GM21786 (cell line): Measurements from ENCODE around the gene CDR2.
"Not testable (repeated sequence)": the region's sequence is repeated elsewhere in the genome, so short reads cannot be mapped to it uniquely, and the experiment has no call there.

Experiments
- ATAC-seq: cut with Tn5 transposase; IDR thresholded peaks from one replicate; pipeline ENCODE4 v1.9.1; 2021; ENCODE audit not compliant: unreplicated experiment

CDR2 gene

GRCh38 chr16:22353191-22353919 lies 21.1 kb downstream of the CDR2 start:
- peak; percentile 47 for ATAC-seq

GRCh38 chr16:22352723-22353122 lies 21.7 kb downstream of the CDR2 start:
- ATAC-seq: no peak

GRCh38 chr16:22352140-22352539 lies 22.3 kb downstream of the CDR2 start:
- ATAC-seq: no peak

GRCh38 chr16:22351017-22351416 lies 23.4 kb downstream of the CDR2 start:
- ATAC-seq: not testable (repeated sequence)

- no peak for ATAC-seq
Observed at GRCh38 chr16:22348291-22348690, 26.1 kb downstream of the CDR2 start.

GRCh38 chr16:22347100-22347820 lies 27.2 kb downstream of the CDR2 start:
- no peak for ATAC-seq

GRCh38 chr16:22346483-22346882 lies 27.9 kb downstream of the CDR2 start:
- no peak for ATAC-seq

- ATAC-seq: no peak
Observed at GRCh38 chr16:22342082-22342481, 32.3 kb downstream of the CDR2 start.

- no peak for ATAC-seq
Observed at GRCh38 chr16:22340945-22341344, 33.5 kb downstream of the CDR2 start.

- no peak for ATAC-seq
Observed at GRCh38 chr16:22337849-22338635, 36.4 kb downstream of the CDR2 start.

- no peak for ATAC-seq
Observed at GRCh38 chr16:22337045-22337444, 37.4 kb downstream of the CDR2 start.

- ATAC-seq: no peak
Observed at GRCh38 chr16:22336581-22336980, 37.8 kb downstream of the CDR2 start.

GRCh38 chr16:22335668-22336246 lies 38.7 kb downstream of the CDR2 start:
- ATAC-seq: no peak

GRCh38 chr16:22333457-22333994 lies 40.9 kb downstream of the CDR2 start:
- no peak for ATAC-seq

- no peak for ATAC-seq
Observed at GRCh38 chr16:22330326-22330725, 44.1 kb downstream of the CDR2 start.

- ATAC-seq: no peak
Observed at GRCh38 chr16:22329199-22329695, 45.2 kb downstream of the CDR2 start.

GRCh38 chr16:22328081-22328725 lies 46.2 kb downstream of the CDR2 start:
- no peak for ATAC-seq

GRCh38 chr16:22327446-22327775 lies 47.0 kb downstream of the CDR2 start:
- ATAC-seq: no peak

- ATAC-seq: no peak
Observed at GRCh38 chr16:22326771-22327445, 47.5 kb downstream of the CDR2 start.

GRCh38 chr16:22326369-22326652 lies 48.1 kb downstream of the CDR2 start:
- no peak for ATAC-seq
